ENCODE data around the gene BMF. TPM values are rescaled to one million over a fixed set of nuclear protein-coding genes. Genes with fewer than 3 reads are reported as not detected.
A peak's percentile ranks its signal among the peaks of the same experiment; 100 is the strongest.

Gene BMF
- total RNA-seq, 6 donors from 2014 or later = 9.9 to 118 (median 26.2) TPM

GRCh38 chr15:40065166-40065565, 43.5 kb downstream of the BMF start:
- Histone ChIP-seq H3K27ac (no peak overlapping the region), H3K27me3 (no peaks in the 10 kb centered on the region), H3K36me3 (no peaks in the 10 kb centered on the region), H3K4me1 (peaks cover 16 to 23% (median 21%) of the 10 kb centered on the region in 4 donors), H3K9me3 (no peaks in the 10 kb centered on the region), H3K4me3 (no peak overlapping the region)
- DNase-seq (no peak), ATAC-seq (ENCODE audit: low FRiP score in 2 of 2) (no peak)
- TF ChIP-seq CTCF (IDR thresholded peaks at IDR 0.05) (no peak), POLR2AphosphoS5 (IDR thresholded peaks at IDR 0.05) (no peak), POLR2A (IDR thresholded peaks at IDR 0.05) (no peak), EP300 (IDR thresholded peaks at IDR 0.05) (no peak)
- WGBS, 2 donors = 81 to 84% methylated on average over 3 of the region's 3 CpGs

- ATAC-seq (ENCODE audit: low FRiP score in 2 of 2) = no peak
- no peak for DNase-seq
- no peaks in the 10 kb centered on the region for H3K36me3 ChIP-seq
- peak overlapping the region in 1 of 4 donors; percentile 6 for H3K27ac ChIP-seq
- H3K27me3 ChIP-seq = no peaks in the 10 kb centered on the region
- H3K4me1 ChIP-seq = peaks cover 8 to 17% (median 13%) of the 10 kb centered on the region in 4 donors
- H3K9me3 ChIP-seq = no peaks in the 10 kb centered on the region
- no peak overlapping the region for H3K4me3 ChIP-seq
- TF ChIP-seq EP300 (IDR thresholded peaks at IDR 0.05) = no peak
- no peak for TF ChIP-seq POLR2A (IDR thresholded peaks at IDR 0.05)
- no peak for TF ChIP-seq CTCF (IDR thresholded peaks at IDR 0.05)
- TF ChIP-seq POLR2AphosphoS5 (IDR thresholded peaks at IDR 0.05) = no peak
- WGBS, 2 donors = 72 to 82% methylated on average over 8 of the region's 8 CpGs
Measured at GRCh38 chr15:40064231-40064894, 44.3 kb downstream of the BMF start.

GRCh38 chr15:40063563-40064011, 45.1 kb downstream of the BMF start:
- DNase-seq (no peak), ATAC-seq (ENCODE audit: low FRiP score in 2 of 2) (no peak)
- Histone ChIP-seq H3K27me3 (no peaks in the 10 kb centered on the region), H3K9me3 (no peaks in the 10 kb centered on the region), H3K36me3 (no peaks in the 10 kb centered on the region), H3K4me3 (no peak overlapping the region), H3K4me1 (peaks cover under 1 to 10% (median 6%) of the 10 kb centered on the region in 4 donors), H3K27ac (no peak overlapping the region)
- 95% methylated on average over 2 of the region's 2 CpGs; no CpG with 5 or more reads in 1 of the 2 donors for WGBS, 2 donors
- TF ChIP-seq EP300 (IDR thresholded peaks at IDR 0.05) (no peak), POLR2AphosphoS5 (IDR thresholded peaks at IDR 0.05) (no peak), CTCF (IDR thresholded peaks at IDR 0.05) (no peak), POLR2A (IDR thresholded peaks at IDR 0.05) (no peak)

GRCh38 chr15:40062816-40063562, 45.7 kb downstream of the BMF start:
- H3K36me3 ChIP-seq = no peaks in the 10 kb centered on the region
- WGBS, 2 donors = 92 to 97% methylated on average over 10 of the region's 10 CpGs
- TF ChIP-seq CTCF (IDR thresholded peaks at IDR 0.05) = no peak
- TF ChIP-seq POLR2A (IDR thresholded peaks at IDR 0.05) = no peak
- TF ChIP-seq EP300 (IDR thresholded peaks at IDR 0.05) = no peak
- TF ChIP-seq POLR2AphosphoS5 (IDR thresholded peaks at IDR 0.05) = no peak
- DNase-seq (no peak), ATAC-seq (ENCODE audit: low FRiP score in 2 of 2) (no peak)
- H3K4me1 ChIP-seq = peaks cover 0 to 4% (median under 1%) of the 10 kb centered on the region in 4 donors
- H3K4me3 ChIP-seq = no peak overlapping the region
- no peak overlapping the region for H3K27ac ChIP-seq
- H3K9me3 ChIP-seq = no peaks in the 10 kb centered on the region
- no peaks in the 10 kb centered on the region for H3K27me3 ChIP-seq

Measured in upper lobe of left lung (tissue), 6 donors.